ENCODE data around the gene TCERG1.
"Not testable (repeated sequence)": the region's sequence is repeated elsewhere in the genome, so short reads cannot be mapped to it uniquely, and the experiment has no call there.

TCERG1 gene

GRCh38 chr5:146533260-146533857 is 86.2 kb downstream of the TCERG1 start:
- Histone ChIP-seq H3K27me3 (ENCODE audit: control insufficient read depth, insufficient read depth, low read length) (no peaks in the 10 kb centered on the region), H3K9ac (ENCODE audit: low read length) (no peak overlapping the region), H3K4me1 (ENCODE audit: control insufficient read depth, insufficient read depth, low read length) (no peaks in the 10 kb centered on the region), H3K4me3 (ENCODE audit: low read length) (no peak overlapping the region), H3K9me3 (ENCODE audit: control insufficient read depth, low read length) (no peaks in the 10 kb centered on the region), H3K36me3 (ENCODE audit: control insufficient read depth, insufficient read depth, low read length) (no peaks in the 10 kb centered on the region)

DNA sequence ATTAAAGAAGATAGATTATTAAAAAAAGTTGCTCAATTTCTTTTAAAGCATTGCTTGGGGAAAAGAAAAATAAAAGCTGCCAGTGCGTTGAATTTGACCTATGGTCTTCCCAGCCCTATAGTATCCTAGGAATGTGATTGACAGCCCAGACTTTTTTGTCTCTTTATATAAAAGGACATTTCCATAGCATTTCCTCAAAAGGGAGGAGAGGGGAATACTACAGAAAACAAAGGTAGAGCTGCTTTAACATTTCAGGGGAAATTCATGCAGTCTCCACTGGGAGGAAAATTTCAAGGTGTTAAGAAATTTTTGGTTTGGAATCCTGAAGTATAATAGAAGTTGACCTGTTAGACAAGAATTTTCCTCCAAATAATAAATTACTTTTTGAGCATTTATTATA is 86.7 kb downstream of the TCERG1 start:
- H3K27me3 ChIP-seq (ENCODE audit: control insufficient read depth, insufficient read depth, low read length) = no peaks in the 10 kb centered on the region
- H3K9ac ChIP-seq (ENCODE audit: low read length) = no peak overlapping the region
- no peaks in the 10 kb centered on the region for H3K36me3 ChIP-seq (ENCODE audit: control insufficient read depth, insufficient read depth, low read length)
- H3K4me3 ChIP-seq (ENCODE audit: low read length) = no peak overlapping the region
- no peaks in the 10 kb centered on the region for H3K9me3 ChIP-seq (ENCODE audit: control insufficient read depth, low read length)
- no peaks in the 10 kb centered on the region for H3K4me1 ChIP-seq (ENCODE audit: control insufficient read depth, insufficient read depth, low read length)

DNA sequence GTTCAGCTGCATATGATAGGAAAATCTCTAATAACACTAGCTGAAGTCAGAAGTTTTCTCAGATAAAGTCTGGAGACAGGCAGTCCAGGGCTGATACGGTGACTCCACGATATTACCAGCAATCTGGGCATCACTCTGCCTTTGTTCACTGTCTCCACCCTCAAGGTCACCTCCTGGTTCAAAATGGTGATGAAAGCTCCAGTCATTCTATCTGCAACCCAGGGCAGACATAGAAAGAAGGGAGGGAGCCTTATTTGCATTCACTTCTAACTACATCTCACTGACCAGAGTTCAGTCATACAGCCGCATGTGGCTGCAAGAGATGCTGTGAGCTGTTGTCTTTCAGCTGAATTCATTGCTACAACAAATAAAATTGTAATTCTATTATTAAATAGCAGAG is 91.3 kb downstream of the TCERG1 start:
- Histone ChIP-seq H3K4me3 (ENCODE audit: low read length) (no peak overlapping the region), H3K9me3 (ENCODE audit: control insufficient read depth, low read length) (no peaks in the 10 kb centered on the region), H3K4me1 (ENCODE audit: control insufficient read depth, insufficient read depth, low read length) (peaks cover 4% of the 10 kb centered on the region), H3K27me3 (ENCODE audit: control insufficient read depth, insufficient read depth, low read length) (no peaks in the 10 kb centered on the region), H3K9ac (ENCODE audit: low read length) (no peak overlapping the region), H3K36me3 (ENCODE audit: control insufficient read depth, insufficient read depth, low read length) (no peaks in the 10 kb centered on the region)

DNA sequence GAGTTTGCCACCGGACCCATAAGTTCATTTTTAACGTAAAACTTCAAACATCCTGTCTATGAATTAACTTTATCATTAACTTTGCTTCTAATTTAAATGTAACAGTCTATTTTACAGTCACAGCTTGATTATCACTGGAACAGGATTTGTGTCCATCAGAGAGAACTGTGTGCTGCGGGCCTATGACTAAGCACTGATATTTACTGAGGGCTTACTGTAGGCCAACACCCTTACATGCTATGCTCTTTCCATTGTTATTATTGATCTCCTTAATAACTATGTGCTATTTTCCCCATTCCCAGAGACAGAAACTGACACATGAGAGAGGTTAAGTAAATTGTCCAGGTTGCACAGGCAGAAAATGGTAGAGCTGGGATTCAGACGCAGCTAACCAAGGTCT is 92.8 kb downstream of the TCERG1 start:
- Histone ChIP-seq H3K36me3 (ENCODE audit: control insufficient read depth, insufficient read depth, low read length) (no peaks in the 10 kb centered on the region), H3K9me3 (ENCODE audit: control insufficient read depth, low read length) (no peaks in the 10 kb centered on the region), H3K4me3 (ENCODE audit: low read length) (no peak overlapping the region)

GRCh38 chr5:146540414-146540813 is 93.3 kb downstream of the TCERG1 start:
- H3K27me3 ChIP-seq (ENCODE audit: control insufficient read depth, insufficient read depth, low read length) = no peaks in the 10 kb centered on the region
- no peaks in the 10 kb centered on the region for H3K36me3 ChIP-seq (ENCODE audit: control insufficient read depth, insufficient read depth, low read length)
- H3K9ac ChIP-seq (ENCODE audit: low read length) = no peak overlapping the region
- peaks cover 4% of the 10 kb centered on the region for H3K4me1 ChIP-seq (ENCODE audit: control insufficient read depth, insufficient read depth, low read length)
- H3K4me3 ChIP-seq (ENCODE audit: low read length) = no peak overlapping the region
- no peaks in the 10 kb centered on the region for H3K9me3 ChIP-seq (ENCODE audit: control insufficient read depth, low read length)

More for the DNA sequence above, 92.8 kb downstream of the TCERG1 start:
- no peak overlapping the region for H3K9ac ChIP-seq (ENCODE audit: low read length)
- H3K27me3 ChIP-seq (ENCODE audit: control insufficient read depth, insufficient read depth, low read length) = no peaks in the 10 kb centered on the region
- peaks cover 4% of the 10 kb centered on the region for H3K4me1 ChIP-seq (ENCODE audit: control insufficient read depth, insufficient read depth, low read length)

DNA sequence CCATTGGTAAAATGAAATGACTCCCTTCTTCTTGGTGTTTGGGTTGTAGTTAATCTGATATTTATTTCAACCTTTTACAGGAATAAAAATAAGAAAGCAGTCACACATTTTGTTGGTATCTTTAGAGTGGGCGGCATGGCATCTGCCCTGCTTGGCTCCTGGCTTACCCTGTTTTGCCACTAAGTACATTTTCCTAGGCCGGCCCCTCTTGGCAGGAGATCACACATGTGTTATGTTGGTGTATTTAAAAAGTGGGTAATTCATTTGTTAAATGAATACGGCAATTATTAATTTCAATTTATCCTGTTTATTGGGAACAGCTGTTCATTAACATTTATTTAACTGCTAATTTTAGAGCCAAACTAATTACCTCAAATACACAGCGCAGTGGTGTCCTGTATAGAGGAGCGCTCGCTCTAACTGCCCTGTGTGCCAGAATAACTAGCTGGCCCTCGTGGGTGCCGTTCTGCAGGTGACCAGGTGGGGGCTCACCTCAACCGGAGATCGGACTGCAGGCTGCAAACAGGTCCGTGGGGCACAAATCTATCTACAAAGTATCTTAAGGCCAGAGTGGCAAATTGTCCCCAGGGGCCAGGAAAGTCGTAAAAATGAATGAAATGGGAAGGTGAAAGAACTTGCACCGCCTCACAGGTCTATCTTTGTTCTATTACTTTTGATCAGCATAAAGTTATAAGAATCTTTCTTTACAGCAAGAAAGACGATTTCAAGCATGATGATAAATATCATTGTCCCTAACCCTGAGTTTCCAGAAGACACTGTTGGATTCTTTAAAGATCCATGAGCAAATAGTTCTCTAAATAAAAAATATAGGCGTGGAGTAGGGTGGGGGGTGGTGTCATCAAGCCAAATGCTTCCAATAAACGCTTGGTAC is 95.1 kb downstream of the TCERG1 start:
- H3K9me3 ChIP-seq (ENCODE audit: control insufficient read depth, low read length) = no peaks in the 10 kb centered on the region
- H3K4me3 ChIP-seq (ENCODE audit: low read length) = no peak overlapping the region
- no peaks in the 10 kb centered on the region for H3K27me3 ChIP-seq (ENCODE audit: control insufficient read depth, insufficient read depth, low read length)
- H3K36me3 ChIP-seq (ENCODE audit: control insufficient read depth, insufficient read depth, low read length) = no peaks in the 10 kb centered on the region
- peaks cover 4% of the 10 kb centered on the region for H3K4me1 ChIP-seq (ENCODE audit: control insufficient read depth, insufficient read depth, low read length)
- no peak overlapping the region for H3K9ac ChIP-seq (ENCODE audit: low read length)

GRCh38 chr5:146544232-146544631 is 97.1 kb downstream of the TCERG1 start:
- Histone ChIP-seq H3K36me3 (ENCODE audit: control insufficient read depth, insufficient read depth, low read length) (no peaks in the 10 kb centered on the region), H3K9ac (ENCODE audit: low read length) (no peak overlapping the region), H3K4me1 (ENCODE audit: control insufficient read depth, insufficient read depth, low read length) (peaks cover 4% of the 10 kb centered on the region), H3K9me3 (ENCODE audit: control insufficient read depth, low read length) (no peaks in the 10 kb centered on the region), H3K27me3 (ENCODE audit: control insufficient read depth, insufficient read depth, low read length) (no peaks in the 10 kb centered on the region), H3K4me3 (ENCODE audit: low read length) (no peak overlapping the region)

DNA sequence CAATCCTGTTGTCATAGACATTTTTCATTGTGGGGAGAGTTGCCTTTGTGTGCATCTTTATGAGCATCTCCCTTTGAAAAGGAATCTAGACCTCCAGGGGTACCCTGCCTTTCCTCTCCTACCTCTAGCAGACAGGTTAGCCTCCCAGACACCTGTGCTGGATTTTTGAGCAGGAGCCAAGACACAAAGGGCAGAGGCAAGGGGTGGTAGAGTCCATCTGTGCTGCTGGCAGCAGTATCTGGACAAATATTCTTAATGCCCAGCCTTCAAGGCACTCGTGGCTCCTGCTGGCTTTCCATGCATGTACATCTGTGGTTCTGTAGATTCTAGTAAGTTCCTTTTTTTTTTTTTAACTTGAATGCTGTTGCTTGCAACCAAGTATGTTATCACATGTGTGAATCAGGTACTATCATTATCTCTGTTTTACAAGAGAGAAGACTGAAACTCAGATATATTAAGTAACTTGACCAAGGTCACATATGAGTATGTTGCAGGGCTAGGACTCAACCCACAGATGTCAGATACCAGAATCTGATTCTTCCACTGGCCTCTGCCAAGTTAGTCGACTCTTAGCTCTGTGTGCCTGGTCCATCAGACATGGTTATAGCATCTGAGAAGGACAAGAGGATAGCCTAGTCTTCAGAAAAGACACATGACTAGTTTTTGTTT is 101.8 kb downstream of the TCERG1 start:
- no peaks in the 10 kb centered on the region for H3K36me3 ChIP-seq (ENCODE audit: control insufficient read depth, insufficient read depth, low read length)
- H3K9me3 ChIP-seq (ENCODE audit: control insufficient read depth, low read length) = no peaks in the 10 kb centered on the region

DNA sequence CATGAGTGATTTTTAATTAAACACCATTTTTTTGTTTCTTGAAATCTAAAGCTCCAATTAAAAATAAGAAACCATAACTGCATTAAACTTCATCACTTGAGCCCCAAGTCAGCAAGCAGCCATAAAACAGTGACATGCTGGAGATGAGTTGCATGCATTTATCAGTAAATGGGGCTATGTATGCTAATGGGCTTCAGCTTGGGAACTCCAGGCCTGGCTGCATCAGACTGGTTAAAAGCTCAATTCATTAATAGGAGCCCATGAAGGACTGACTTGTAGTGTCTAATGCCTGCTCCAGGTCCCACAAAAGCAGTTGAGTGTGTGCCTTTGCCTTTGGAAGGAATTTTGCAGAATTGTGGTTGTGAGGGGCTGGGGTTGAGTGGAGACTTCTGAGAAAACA is 102.5 kb downstream of the TCERG1 start:
- Histone ChIP-seq H3K4me1 (ENCODE audit: control insufficient read depth, insufficient read depth, low read length) (no peaks in the 10 kb centered on the region), H3K4me3 (ENCODE audit: low read length) (no peak overlapping the region), H3K27me3 (ENCODE audit: control insufficient read depth, insufficient read depth, low read length) (no peaks in the 10 kb centered on the region), H3K9me3 (ENCODE audit: control insufficient read depth, low read length) (no peaks in the 10 kb centered on the region), H3K9ac (ENCODE audit: low read length) (no peak overlapping the region), H3K36me3 (ENCODE audit: control insufficient read depth, insufficient read depth, low read length) (no peaks in the 10 kb centered on the region)

More for the DNA sequence above, 101.8 kb downstream of the TCERG1 start:
- Histone ChIP-seq H3K4me1 (ENCODE audit: control insufficient read depth, insufficient read depth, low read length) (no peaks in the 10 kb centered on the region), H3K4me3 (ENCODE audit: low read length) (no peak overlapping the region), H3K9ac (ENCODE audit: low read length) (no peak overlapping the region), H3K27me3 (ENCODE audit: control insufficient read depth, insufficient read depth, low read length) (no peaks in the 10 kb centered on the region)

DNA sequence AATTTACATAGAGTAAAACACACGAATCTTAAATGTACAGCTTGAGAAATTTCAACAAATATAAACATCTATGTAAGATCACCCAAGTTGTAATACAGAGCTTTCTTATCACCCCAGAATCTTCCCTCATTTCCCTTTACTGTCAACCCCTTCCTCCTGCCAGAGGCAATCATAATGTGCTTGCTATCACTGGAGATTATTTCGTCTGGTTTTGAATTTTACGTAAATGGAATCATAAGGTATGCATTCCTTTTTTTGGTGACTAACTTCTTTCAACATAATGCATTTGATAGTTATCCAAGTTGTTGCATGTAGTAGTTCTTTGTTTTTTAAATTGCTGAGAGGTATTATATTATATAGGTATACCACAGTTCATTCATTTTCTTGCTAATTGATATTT is 106.3 kb downstream of the TCERG1 start:
- Histone ChIP-seq H3K36me3 (ENCODE audit: control insufficient read depth, insufficient read depth, low read length) (no peaks in the 10 kb centered on the region), H3K27me3 (ENCODE audit: control insufficient read depth, insufficient read depth, low read length) (no peaks in the 10 kb centered on the region), H3K4me1 (ENCODE audit: control insufficient read depth, insufficient read depth, low read length) (no peaks in the 10 kb centered on the region), H3K9me3 (ENCODE audit: control insufficient read depth, low read length) (no peaks in the 10 kb centered on the region), H3K4me3 (ENCODE audit: low read length) (no peak overlapping the region), H3K9ac (ENCODE audit: low read length) (no peak overlapping the region)

DNA sequence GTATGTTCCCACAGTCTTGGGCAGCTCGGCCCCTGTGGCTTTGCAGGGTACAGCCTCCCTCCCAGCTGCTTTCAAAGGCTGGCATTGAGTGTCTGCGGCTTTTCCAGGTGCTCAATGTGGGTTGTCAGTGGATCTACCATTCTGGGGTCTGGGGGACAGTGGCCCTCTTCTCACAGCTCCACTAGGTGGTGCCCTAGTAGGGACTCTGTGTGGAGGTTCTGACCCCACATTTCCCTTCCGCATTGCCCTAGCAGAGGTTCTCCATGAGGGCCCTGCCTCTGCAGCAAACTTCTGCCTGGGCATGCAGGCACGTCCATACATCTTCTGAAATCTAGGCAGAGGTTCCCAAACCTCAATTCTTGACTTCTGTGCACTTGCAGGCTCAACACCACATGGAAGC is 109.8 kb downstream of the TCERG1 start:
- H3K4me1 ChIP-seq (ENCODE audit: control insufficient read depth, insufficient read depth, low read length); H3K9me3 ChIP-seq (ENCODE audit: control insufficient read depth, low read length); H3K27me3 ChIP-seq (ENCODE audit: control insufficient read depth, insufficient read depth, low read length); H3K36me3 ChIP-seq (ENCODE audit: control insufficient read depth, insufficient read depth, low read length); H3K9ac ChIP-seq (ENCODE audit: low read length); H3K4me3 ChIP-seq (ENCODE audit: low read length): not testable (repeated sequence)

DNA sequence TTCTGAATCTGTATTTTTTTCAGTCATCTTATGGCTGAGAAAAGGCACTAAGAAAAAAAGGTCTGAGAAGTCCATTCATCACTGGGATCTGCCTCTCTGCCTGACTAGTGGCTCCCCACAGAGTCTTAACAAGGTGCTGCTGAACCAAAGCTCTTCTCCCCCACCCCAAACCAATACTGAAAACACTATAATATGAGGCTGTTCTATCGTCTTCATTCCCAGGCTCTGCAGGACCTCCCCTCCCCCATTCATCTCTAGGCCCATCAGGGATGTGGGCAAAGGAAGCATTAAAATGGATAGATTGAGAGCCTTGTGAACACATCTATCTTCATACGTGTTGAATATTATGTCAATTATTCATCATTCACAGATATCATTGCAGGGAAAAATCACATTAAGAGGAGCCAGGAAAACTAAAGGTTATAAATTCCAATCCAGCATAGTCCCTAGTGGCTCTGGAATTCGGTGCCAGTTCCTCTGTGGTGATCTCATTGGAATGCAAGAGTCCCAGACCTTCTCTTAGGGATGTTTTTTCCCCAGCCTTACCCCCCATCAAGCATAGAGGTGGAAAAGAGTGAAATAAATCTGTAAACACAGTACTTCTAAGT is 113.2 kb downstream of the TCERG1 start:
- H3K4me3 ChIP-seq (ENCODE audit: low read length) = no peak overlapping the region
- no peak overlapping the region for H3K9ac ChIP-seq (ENCODE audit: low read length)
- H3K36me3 ChIP-seq (ENCODE audit: control insufficient read depth, insufficient read depth, low read length) = no peaks in the 10 kb centered on the region
- no peaks in the 10 kb centered on the region for H3K27me3 ChIP-seq (ENCODE audit: control insufficient read depth, insufficient read depth, low read length)
- H3K9me3 ChIP-seq (ENCODE audit: control insufficient read depth, low read length) = no peaks in the 10 kb centered on the region
- no peaks in the 10 kb centered on the region for H3K4me1 ChIP-seq (ENCODE audit: control insufficient read depth, insufficient read depth, low read length)
